T-helper 17 cell (primary cell): Measurements from ENCODE around the gene TMEM121B. TPM values are rescaled to one million over a fixed set of nuclear protein-coding genes. Genes with fewer than 3 reads are reported as not detected.
A peak's percentile ranks its signal among the peaks of the same experiment; 100 is the strongest.

ENCODE experiments used
- ATAC-seq: fragments of 150-1000 bp; cut with Tn5 transposase; 2 replicates; pipeline ENCODE4 v1.10.0; 2021; ENCODE audit warnings: mild to moderate bottlenecking, moderate library complexity
- DNase-seq, 3 donors: peaks; one replicate each; pipeline versions ENCODE4 v3.0.0 to v3.0.0-alpha.2; 2020 to 2021
- H3K9me3 ChIP-seq: one replicate; pipeline ENCODE4 v1.7.0; 2013; ENCODE audit warnings: low read length, mild to moderate bottlenecking; ENCODE audit not compliant: control insufficient read depth, poor library complexity, severe bottlenecking
- H3K27ac Mint-ChIP-seq: one replicate; pipeline ENCODE4 v1.8.0; 2022; ENCODE audit warnings: mild to moderate bottlenecking, moderate library complexity, mixed read lengths
- H3K27me3 Mint-ChIP-seq: one replicate; pipeline ENCODE4 v1.8.0; 2022; ENCODE audit warnings: mixed read lengths
- H3K36me3 Mint-ChIP-seq: one replicate; pipeline ENCODE4 v1.8.0; 2022; ENCODE audit warnings: low read depth, mixed read lengths
- H3K4me1 Mint-ChIP-seq: one replicate; pipeline ENCODE4 v1.8.0; 2022; ENCODE audit warnings: mild to moderate bottlenecking, mixed read lengths
- H3K4me3 Mint-ChIP-seq: one replicate; pipeline ENCODE4 v1.8.0; 2022; ENCODE audit warnings: mild to moderate bottlenecking, moderate library complexity, mixed read lengths
- total RNA-seq, 4 donors: library from RNA in 2 of 4; stranded (reverse) in 2 of 4; gene quantifications; one replicate each; pipeline ENCODE4 v1.2.3 and lab custom pipeline; 2022 to 2026

Gene TMEM121B
- total RNA-seq, 2 donors from 2014 or later: 0.20 TPM; not detected in 1

DNA sequence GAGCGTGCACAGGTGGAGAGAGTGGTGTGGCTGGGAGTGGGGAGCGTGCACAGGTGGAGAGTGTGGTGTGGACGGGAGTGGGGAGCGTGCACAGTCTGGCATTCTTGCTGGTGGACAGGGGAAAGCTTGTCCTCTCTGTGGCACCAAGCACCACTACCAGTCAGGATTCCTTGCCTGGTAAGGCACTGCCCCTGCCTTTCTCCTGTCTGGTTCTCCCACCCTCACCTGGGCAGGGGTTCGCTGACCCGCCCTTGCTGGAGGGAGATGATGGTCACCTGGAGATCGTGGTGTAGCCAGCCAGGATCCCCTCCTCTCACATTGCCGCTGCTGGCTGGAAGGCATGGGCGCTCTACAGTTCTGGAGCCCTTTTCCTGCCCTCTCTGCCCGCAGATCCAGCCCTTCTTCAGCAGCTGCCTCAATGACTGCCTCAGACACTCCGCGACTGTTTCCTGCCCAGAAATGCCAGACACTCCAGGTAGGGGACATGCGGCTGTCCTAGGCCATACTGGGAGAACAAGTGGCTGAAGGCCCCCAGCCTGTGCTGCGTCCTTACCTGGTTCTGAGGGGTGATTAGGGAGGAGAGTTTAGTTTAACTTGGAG, 16.7 kb downstream of the TMEM121B start:
- no peaks in the 10 kb centered on the region for H3K9me3 ChIP-seq
- ATAC-seq (no peak), DNase-seq (no peak)
- Mint-ChIP-seq H3K27ac (no peak overlapping the region), H3K4me1 (peaks cover 31% of the 10 kb centered on the region), H3K27me3 (no peaks in the 10 kb centered on the region), H3K36me3 (peaks cover 12% of the 10 kb centered on the region), H3K4me3 (no peak overlapping the region)

DNA sequence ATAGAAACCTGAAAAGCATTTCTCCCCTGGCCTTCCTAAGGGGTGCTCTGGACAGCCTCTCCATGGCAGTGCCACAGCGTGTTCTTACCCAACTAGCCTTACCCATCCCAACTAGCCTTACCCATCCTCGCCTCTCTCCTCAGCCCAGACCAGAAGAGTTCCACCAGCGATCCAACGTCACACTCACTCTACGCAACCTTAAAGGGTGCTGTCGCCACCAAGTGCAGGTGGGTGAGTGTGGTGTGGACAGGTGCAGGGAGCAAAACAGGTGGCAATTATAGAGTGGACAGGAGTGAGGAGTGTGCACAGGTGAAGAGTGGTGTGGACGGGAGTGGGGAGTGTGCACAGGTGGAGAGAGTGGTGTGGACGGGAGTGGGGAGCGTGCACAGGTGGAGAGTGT, 17.8 kb downstream of the TMEM121B start:
- no peak for DNase-seq
- H3K36me3 Mint-ChIP-seq: peaks cover 12% of the 10 kb centered on the region
- H3K4me1 Mint-ChIP-seq: peaks cover 41% of the 10 kb centered on the region
- H3K4me3 Mint-ChIP-seq: no peak overlapping the region
- H3K27ac Mint-ChIP-seq: no peak overlapping the region
- no peaks in the 10 kb centered on the region for H3K27me3 Mint-ChIP-seq
- H3K9me3 ChIP-seq: no peaks in the 10 kb centered on the region
- ATAC-seq: no peak

DNA sequence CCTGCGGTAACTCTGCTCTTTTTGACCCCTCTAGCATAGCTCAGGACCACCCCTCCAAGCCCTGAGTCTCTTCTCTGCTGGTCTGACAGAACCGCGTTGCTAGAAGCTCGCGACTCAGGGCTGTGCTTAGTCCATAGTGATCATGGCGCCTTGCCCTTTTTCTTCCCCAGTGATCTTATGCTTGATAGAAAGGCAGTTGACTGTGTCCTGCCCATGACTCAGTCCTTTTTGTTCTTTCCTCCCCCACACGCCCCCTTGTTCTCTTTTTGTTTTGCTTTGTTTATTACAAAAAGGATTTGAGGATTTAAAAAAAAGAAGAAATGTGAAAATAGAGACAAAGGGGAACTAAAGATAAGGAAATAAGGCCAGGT, 18.9 kb downstream of the TMEM121B start:
- Mint-ChIP-seq H3K36me3 (peaks cover 12% of the 10 kb centered on the region), H3K4me3 (no peak overlapping the region)

GRCh38 chr22:17101475-17102296, 19.5 kb downstream of the TMEM121B start:
- Mint-ChIP-seq H3K27me3 (no peaks in the 10 kb centered on the region), H3K4me1 (peaks cover 46% of the 10 kb centered on the region), H3K4me3 (no peak overlapping the region), H3K36me3 (peaks cover 12% of the 10 kb centered on the region), H3K27ac (no peak overlapping the region)
- no peaks in the 10 kb centered on the region for H3K9me3 ChIP-seq
- ATAC-seq: no peak
- DNase-seq: no peak

More for the DNA sequence above, 18.9 kb downstream of the TMEM121B start:
- H3K9me3 ChIP-seq: no peaks in the 10 kb centered on the region
- no peak overlapping the region for H3K27ac Mint-ChIP-seq
- DNase-seq (no peak), ATAC-seq (no peak)
- no peaks in the 10 kb centered on the region for H3K27me3 Mint-ChIP-seq
- peaks cover 47% of the 10 kb centered on the region for H3K4me1 Mint-ChIP-seq

DNA sequence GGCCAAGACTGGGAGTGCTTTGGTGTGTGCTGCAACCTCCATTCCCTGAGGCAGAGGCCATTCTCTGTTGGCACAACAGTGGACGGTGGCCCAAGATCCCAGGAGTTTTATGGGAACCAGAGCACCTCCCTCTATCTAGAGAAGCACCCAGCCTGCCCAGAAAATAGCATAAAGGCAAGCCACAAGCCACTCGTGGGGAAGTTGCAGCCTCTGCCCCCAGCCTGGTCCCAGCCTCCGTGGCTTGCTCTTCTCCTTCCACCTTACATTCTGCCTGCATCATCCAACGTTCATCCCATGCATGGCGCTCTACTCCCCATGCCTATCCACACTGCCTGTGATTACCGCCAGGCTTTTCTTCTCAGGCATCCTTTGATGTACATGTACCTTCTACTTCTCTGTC, 20.5 kb downstream of the TMEM121B start:
- Mint-ChIP-seq H3K4me3 (no peak overlapping the region), H3K36me3 (peaks cover 12% of the 10 kb centered on the region), H3K27ac (no peak overlapping the region), H3K27me3 (no peaks in the 10 kb centered on the region), H3K4me1 (peaks cover 44% of the 10 kb centered on the region)
- ATAC-seq: no peak
- no peak for DNase-seq
- H3K9me3 ChIP-seq: no peaks in the 10 kb centered on the region

- Mint-ChIP-seq H3K4me3 (peak overlapping the region; percentile 70), H3K4me1 (peaks cover 56% of the 10 kb centered on the region), H3K36me3 (peaks cover 10% of the 10 kb centered on the region), H3K27me3 (no peaks in the 10 kb centered on the region), H3K27ac (peak overlapping the region; percentile 87)
- no peaks in the 10 kb centered on the region for H3K9me3 ChIP-seq
- DNase-seq (no peak), ATAC-seq (peak; percentile 78)
These were observed 22.8 kb downstream of the TMEM121B start for GRCh38 chr22:17098379-17098819.

DNA sequence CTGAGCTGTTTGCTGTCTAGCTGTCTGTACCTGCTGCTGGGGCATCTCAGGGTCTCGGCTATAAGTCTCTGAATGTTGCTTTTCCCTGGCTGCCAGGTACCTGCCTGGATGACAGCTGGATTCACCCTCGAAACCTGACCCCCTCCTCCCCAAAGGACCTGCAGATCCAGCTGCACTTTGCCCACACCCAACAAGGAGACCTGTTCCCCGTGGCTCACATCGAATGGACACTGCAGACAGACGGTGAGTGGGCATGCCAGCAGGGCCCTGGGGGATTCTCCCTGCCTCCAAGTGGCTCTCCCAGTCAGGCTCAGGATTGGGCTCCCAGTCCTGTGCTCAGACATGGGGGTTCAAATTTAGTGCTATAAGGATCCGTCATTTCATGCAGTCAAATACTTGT, 23.5 kb downstream of the TMEM121B start:
- Mint-ChIP-seq H3K27ac (peak overlapping the region; percentile 87), H3K27me3 (no peaks in the 10 kb centered on the region), H3K4me1 (peaks cover 60% of the 10 kb centered on the region), H3K4me3 (peak overlapping the region; percentile 70), H3K36me3 (peaks cover 8% of the 10 kb centered on the region)
- H3K9me3 ChIP-seq: no peaks in the 10 kb centered on the region
- ATAC-seq (no peak), DNase-seq (no peak)

GRCh38 chr22:17097062-17097461, 24.1 kb downstream of the TMEM121B start:
- Mint-ChIP-seq H3K4me1 (peaks cover 63% of the 10 kb centered on the region), H3K36me3 (peaks cover 5% of the 10 kb centered on the region), H3K27ac (peak overlapping the region; percentile 87), H3K4me3 (peak overlapping the region; percentile 70), H3K27me3 (no peaks in the 10 kb centered on the region)
- DNase-seq: no peak
- no peak for ATAC-seq
- H3K9me3 ChIP-seq: no peaks in the 10 kb centered on the region

DNA sequence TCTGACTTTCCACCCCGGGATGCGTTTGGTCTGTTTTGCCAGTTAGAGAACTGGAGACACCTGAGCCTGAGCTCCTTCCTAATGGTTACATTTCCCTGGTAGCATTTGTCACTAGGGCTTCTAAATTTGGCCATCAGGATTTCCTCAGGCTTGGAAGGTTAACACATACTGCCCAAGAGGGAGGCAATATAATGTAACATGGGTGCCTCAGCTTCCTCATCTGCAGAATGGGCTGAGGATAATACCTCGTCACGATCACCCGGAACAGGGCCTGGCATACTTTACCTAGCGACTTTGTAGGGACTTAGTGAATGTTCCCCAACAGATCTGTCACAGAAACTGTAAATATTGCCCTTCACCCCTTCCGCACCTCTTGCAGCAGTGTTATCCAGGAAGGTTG, 25.1 kb downstream of the TMEM121B start:
- Mint-ChIP-seq H3K4me3 (peak overlapping the region; percentile 21), H3K4me1 (peaks cover 68% of the 10 kb centered on the region), H3K27ac (no peak overlapping the region), H3K36me3 (peaks cover 4% of the 10 kb centered on the region), H3K27me3 (no peaks in the 10 kb centered on the region)
- no peaks in the 10 kb centered on the region for H3K9me3 ChIP-seq
- DNase-seq (no peak), ATAC-seq (no peak)

DNA sequence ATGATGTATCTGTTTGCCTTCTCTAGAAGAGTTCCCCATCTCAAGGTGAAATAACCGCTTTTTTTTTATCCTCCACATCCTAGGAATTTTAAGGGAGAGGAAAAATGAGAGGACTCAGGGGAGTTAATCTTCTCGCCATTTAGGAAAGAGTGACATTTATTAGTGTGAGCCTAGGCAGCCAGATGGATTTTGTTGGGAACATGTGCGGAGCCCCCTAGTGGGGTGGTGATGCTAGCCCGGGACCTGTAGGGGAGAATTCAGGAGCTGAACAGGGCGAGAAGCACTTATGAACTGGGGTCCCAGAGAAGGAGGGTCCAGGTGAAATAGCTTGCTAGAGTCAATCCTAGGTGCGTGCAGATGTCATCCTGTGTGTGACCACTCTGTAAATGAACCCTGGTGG, 25.6 kb downstream of the TMEM121B start:
- H3K36me3 Mint-ChIP-seq: no peaks in the 10 kb centered on the region
- DNase-seq: no peak
- peak overlapping the region; percentile 16 for H3K27ac Mint-ChIP-seq
- no peak overlapping the region for H3K4me3 Mint-ChIP-seq
- no peaks in the 10 kb centered on the region for H3K27me3 Mint-ChIP-seq
- no peak for ATAC-seq
- H3K4me1 Mint-ChIP-seq: peaks cover 69% of the 10 kb centered on the region
- no peaks in the 10 kb centered on the region for H3K9me3 ChIP-seq

GRCh38 chr22:17093081-17093480, 28.1 kb downstream of the TMEM121B start:
- no peak for ATAC-seq
- Mint-ChIP-seq H3K4me1 (peaks cover 59% of the 10 kb centered on the region), H3K4me3 (no peak overlapping the region), H3K36me3 (no peaks in the 10 kb centered on the region), H3K27me3 (no peaks in the 10 kb centered on the region), H3K27ac (peak overlapping the region; percentile 45)
- DNase-seq: no peak
- H3K9me3 ChIP-seq: no peaks in the 10 kb centered on the region

DNA sequence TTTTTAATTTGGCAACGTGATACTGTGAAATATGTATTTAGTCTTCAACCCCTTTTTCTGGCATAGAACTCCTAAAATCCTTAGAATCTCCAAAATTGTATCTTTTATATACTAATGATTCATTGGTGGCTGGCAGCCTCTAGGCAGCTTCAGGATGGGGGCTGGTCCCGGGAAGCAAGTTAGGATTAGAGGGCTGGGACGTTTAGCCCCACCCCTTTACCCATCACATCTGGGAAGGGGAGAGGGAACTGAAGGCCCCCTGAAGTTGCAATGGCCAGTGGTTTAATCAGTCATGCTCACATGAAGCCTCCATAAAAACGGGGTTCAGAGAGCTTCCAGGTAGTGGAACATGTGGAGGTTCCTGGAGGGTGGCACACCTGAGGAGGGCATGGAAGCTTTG, 29.3 kb downstream of the TMEM121B start:
- H3K36me3 Mint-ChIP-seq: no peaks in the 10 kb centered on the region
- ATAC-seq (no peak), DNase-seq (no peak)
- H3K4me3 Mint-ChIP-seq: no peak overlapping the region
- no peaks in the 10 kb centered on the region for H3K9me3 ChIP-seq
- no peaks in the 10 kb centered on the region for H3K27me3 Mint-ChIP-seq
- peak overlapping the region; percentile 34 for H3K27ac Mint-ChIP-seq
- peaks cover 54% of the 10 kb centered on the region for H3K4me1 Mint-ChIP-seq

GRCh38 chr22:17090550-17090949, 30.6 kb downstream of the TMEM121B start:
- DNase-seq (no peak), ATAC-seq (no peak)
- no peaks in the 10 kb centered on the region for H3K36me3 Mint-ChIP-seq
- H3K4me3 Mint-ChIP-seq: peak overlapping the region; percentile 49
- peaks cover 62% of the 10 kb centered on the region for H3K4me1 Mint-ChIP-seq
- H3K27me3 Mint-ChIP-seq: no peaks in the 10 kb centered on the region
- no peaks in the 10 kb centered on the region for H3K9me3 ChIP-seq
- peak overlapping the region; percentile 67 for H3K27ac Mint-ChIP-seq
